Measurements from ENCODE around the gene KCNK4.

KCNK4 gene

GRCh38 chr11:64289002-64289564, 2.0 kb upstream of the KCNK4 start:
- TF ChIP-seq SPI1 (IDR thresholded peaks at IDR 0.05; ENCODE audit: borderline replicate concordance, low read depth) = no peak
- TF ChIP-seq REST (IDR thresholded peaks at IDR 0.05; ENCODE audit: insufficient replicate concordance, low read depth) = no peak
- no peak for TF ChIP-seq GABPA (IDR thresholded peaks at IDR 0.05; ENCODE audit: low read depth)
- TF ChIP-seq POLR2AphosphoS5 (IDR thresholded peaks at IDR 0.05; ENCODE audit: low read depth) = no peak
- no peak for TF ChIP-seq CTCF (IDR thresholded peaks at IDR 0.05; ENCODE audit: insufficient read depth, low read length)
- peaks cover 31% of the 10 kb centered on the region for H3K27me3 ChIP-seq (ENCODE audit: insufficient read depth, poor library complexity, severe bottlenecking)

GRCh38 chr11:64290352-64291261, 495 bp upstream of the KCNK4 start:
- peaks cover 42% of the 10 kb centered on the region for H3K27me3 ChIP-seq (ENCODE audit: insufficient read depth, poor library complexity, severe bottlenecking)

More at GRCh38 chr11:64289002-64289564, 2.0 kb upstream of the KCNK4 start:
- DNase-seq (ENCODE audit: low read depth in 1 of 2, low spot score in 1 of 2) = no peak
- no peak overlapping the region for H3K27ac ChIP-seq (replicated peaks)
- no peak overlapping the region for H3K4me3 ChIP-seq (replicated peaks; ENCODE audit: insufficient read depth, low read length)

More at GRCh38 chr11:64290352-64291261, 495 bp upstream of the KCNK4 start:
- no peak for DNase-seq (ENCODE audit: low read depth in 1 of 2, low spot score in 1 of 2)
- TF ChIP-seq REST (IDR thresholded peaks at IDR 0.05; ENCODE audit: insufficient replicate concordance, low read depth) (no peak), SPI1 (IDR thresholded peaks at IDR 0.05; ENCODE audit: borderline replicate concordance, low read depth) (no peak), GABPA (IDR thresholded peaks at IDR 0.05; ENCODE audit: low read depth) (no peak), CTCF (IDR thresholded peaks at IDR 0.05; ENCODE audit: insufficient read depth, low read length) (no peak), POLR2AphosphoS5 (IDR thresholded peaks at IDR 0.05; ENCODE audit: low read depth) (no peak)
- Histone ChIP-seq H3K4me3 (replicated peaks; ENCODE audit: insufficient read depth, low read length) (no peak overlapping the region), H3K27ac (replicated peaks) (no peak overlapping the region)

Data from HL-60 (cell line).